CD4-positive, alpha-beta T cell treated with Interleukin-15 for 4 hours (primary cell): ENCODE results near the gene LUC7L.
"Not testable (repeated sequence)": the region's sequence is repeated elsewhere in the genome, so short reads cannot be mapped to it uniquely, and the experiment has no call there.

Experiments
- DNase-seq: peaks from one replicate; pipeline ENCODE4 v3.0.0-alpha.2; 2020; ENCODE audit warnings: low spot score

Gene LUC7L

GRCh38 chr16:229731-230281, 557 bp upstream of the LUC7L start:
- no peak for DNase-seq

DNA sequence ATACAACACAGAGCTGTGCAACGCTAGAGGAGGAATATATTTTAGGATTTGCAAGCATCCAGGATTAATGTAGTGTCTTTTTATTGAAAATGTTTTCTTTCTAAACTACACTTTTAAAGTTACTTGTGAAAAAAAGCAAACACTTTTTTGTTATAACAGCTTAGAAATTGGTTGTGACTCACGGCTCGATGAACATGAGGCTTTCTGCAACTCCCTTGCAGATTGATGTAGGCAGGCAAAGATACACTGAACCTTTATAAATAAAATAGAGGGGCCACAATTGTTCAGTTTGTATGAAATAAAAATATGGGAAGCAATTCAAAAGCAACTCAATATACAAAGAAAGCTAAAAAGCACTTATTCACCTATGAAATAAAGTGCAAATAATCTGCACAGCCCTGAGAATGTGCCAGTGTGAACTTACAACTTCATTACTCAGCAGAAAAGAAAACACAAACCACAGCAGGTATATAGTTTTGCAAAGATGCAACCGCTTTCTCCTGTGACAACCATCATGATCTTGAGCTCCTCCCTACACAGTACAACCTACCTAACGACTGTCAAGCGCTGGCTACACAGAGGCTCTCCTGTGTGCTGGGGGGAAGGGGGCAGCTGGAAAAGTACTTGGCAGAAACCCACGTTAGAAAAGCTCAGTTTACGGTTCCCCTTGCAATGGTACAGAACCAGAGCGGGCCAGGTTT, 948 bp downstream of the LUC7L start:
- DNase-seq = peak; percentile 5

GRCh38 chr16:220021-220420, 9.2 kb downstream of the LUC7L start:
- DNase-seq = no peak

DNA sequence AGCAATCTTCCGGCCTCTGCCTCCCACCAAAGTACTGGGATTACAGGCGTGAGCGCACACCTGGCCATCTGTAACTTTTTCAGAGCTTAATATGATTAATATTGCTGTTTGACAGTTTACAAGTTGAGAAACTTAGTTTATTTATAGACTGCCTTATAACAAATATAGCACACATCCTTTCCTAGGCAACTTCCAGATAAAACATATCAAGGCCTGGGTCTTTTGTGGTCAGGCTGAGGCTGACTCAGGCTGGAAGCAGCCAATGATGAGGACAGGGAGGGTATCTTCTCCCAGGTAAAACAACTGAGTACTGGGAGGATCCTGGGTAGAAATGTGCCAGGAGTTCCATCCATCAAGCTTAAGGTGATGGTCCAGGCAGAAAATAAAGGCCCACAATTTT, 16.2 kb downstream of the LUC7L start:
- DNase-seq = no peak

DNA sequence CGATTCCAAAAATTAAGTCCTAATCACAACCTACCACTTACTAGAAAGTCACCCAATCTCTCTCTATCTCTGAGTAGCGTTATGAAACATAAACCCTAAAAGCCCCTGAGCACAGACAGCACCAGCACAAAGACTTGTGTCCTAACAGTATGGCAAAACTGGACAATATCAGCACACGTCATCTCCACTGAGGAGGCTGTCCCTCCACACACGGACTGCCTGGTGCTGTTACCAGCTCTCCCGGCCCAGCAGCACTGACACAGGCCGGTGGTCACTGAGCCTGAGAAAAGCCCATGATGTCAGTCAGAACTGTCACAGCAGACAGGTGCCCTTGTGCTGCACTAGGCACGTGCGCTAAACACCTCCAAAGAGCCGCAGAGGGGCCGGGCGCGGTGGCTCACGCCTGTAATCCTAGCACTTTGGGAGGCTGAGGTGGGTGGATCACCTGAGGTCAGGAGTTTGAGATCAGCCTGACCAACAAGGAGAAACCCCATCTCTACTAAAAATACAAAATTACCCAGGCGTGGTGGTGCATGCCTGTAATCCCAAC, 17.5 kb downstream of the LUC7L start:
- not testable (repeated sequence) for DNase-seq

DNA sequence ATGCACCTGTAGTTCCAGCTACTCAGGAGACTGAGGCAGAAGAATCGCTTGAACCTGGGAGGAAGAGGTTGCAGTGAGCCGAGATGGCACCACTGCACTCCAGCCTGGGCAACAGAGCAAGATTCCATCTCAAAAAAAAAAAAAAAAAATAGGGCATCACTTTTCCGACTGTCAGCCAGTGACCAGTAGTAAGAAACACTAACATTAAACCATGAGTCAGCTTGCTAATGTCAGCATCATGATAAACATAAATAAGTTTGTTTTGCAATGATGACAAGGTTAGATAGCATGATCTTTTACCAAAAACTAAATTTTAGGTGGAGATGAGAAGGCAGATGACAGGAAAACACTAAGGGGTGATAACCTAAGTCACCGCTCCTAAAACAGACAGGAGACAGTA, 19.9 kb downstream of the LUC7L start:
- DNase-seq = not testable (repeated sequence)

DNA sequence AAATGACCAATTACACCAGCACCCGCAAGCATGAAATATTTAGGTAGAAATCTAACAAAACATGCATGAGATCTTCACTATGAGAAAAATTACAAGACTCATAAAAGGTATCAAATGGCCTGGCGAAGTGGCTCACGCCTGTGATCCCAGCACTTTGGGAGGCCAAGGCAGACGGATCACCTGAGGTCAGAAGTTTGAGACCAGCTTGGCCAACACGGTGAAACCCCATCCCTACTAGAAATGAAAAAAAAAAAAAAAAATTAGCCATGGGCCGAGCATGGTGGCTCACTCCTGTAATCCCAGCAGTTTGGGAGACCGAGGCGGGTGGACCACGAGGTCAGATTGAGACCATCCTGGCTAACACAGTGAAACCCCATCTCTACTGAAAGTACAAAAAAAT, 25.2 kb downstream of the LUC7L start:
- not testable (repeated sequence) for DNase-seq

DNA sequence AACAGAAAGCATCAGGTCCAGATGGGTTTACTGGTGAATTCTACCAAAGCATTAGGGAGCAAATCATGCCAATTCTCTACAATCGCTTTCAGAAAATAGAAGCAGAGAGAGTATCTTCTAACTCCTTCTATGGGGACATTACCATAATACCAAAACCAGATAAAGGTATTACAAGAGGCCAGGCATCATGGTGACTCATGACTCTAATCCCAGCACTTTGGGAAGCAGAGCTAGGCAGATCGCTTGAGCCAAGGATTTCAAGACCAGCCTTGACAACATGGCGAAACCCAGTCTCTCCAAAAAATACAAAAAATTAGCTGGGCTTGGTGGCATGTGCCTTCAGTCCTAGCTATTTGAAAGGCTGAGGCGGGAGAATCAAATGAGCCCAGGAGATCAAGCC, 26.0 kb downstream of the LUC7L start:
- DNase-seq = no peak

DNA sequence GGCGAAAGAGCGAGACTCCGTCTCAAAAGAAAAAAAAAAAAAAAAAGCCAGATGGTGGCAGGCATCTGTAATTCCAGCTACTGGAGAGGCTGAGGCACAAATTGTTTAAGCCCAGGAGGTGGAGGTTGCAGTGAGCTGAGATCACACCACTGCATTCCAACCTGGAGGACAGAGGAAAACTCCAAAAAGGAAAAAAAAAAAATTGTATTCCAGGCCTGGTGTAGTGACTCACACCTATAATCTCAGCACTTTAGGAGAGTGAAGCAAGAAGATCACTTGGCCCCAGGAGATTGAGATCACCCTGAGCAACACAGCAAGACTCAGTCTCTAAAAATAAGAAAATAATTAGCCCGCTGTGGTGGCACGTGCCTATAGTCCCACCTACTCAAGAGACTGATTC, 28.9 kb downstream of the LUC7L start:
- DNase-seq = no peak

GRCh38 chr16:194516-194915, 34.7 kb downstream of the LUC7L start:
- DNase-seq = no peak

- DNase-seq = no peak
These were observed 35.8 kb downstream of the LUC7L start for GRCh38 chr16:193441-193840.

- no peak for DNase-seq
These were observed 36.6 kb downstream of the LUC7L start for GRCh38 chr16:192686-193085.

DNA sequence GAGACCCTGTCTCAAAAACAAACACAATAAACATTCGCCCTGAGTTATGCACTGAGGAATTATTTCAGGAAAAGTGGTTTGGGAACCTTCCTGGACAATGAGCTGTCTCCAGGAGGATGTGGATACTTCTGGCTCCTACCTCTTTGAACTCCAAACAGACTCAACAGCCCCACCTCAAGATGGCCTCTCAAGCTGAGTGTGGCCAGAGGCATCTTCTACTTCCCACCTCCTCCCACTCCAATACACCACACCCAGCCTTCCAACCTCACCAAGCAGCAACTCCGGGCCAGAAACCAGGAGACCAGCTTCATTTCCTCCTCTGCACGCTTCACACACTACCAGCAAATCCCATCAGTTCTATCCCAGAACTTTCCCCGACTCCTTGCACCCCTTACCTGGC, 37.4 kb downstream of the LUC7L start:
- DNase-seq = no peak

GRCh38 chr16:189604-190186, 39.6 kb downstream of the LUC7L start:
- no peak for DNase-seq

GRCh38 chr16:188674-189073, 40.6 kb downstream of the LUC7L start:
- DNase-seq = no peak

GRCh38 chr16:187330-187729, 41.9 kb downstream of the LUC7L start:
- no peak for DNase-seq

DNA sequence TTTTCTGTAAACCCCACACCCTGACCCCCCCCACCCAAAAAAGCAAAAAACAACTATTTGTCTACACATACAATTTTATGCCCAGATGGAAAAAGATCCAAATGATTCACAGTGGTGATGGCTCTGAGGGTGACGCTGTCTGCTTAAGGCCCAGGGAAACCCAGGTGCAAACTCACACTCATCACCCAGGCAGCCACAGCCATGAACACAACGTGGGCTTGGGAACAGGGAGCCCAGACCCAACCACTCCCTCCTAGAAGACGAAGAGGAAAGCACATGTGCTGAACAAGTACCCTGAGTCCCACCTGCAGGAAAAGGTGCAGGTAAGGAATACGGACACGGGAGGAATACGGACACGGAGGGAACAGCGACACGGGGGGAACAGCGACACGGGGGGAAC, 43.6 kb downstream of the LUC7L start:
- no peak for DNase-seq

DNA sequence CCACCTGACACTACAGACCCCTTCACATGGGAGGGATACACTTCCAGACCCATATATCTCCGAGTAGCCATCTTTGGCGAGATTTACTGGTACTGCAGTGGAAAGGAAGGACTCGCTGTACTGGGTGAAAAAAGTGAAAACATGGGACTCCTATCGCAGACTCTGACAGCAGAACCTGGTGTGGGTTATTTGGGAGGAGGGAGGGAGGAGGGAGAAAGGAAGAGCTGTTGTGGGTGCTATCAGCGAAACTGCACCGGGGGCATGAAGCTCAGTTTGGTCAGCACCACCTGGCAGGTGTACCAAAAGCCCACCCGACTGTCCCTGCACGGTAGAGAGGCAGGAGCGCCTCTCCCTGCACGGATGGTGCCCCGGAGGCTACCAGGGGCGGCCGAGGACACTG, 44.0 kb downstream of the LUC7L start:
- no peak for DNase-seq

DNA sequence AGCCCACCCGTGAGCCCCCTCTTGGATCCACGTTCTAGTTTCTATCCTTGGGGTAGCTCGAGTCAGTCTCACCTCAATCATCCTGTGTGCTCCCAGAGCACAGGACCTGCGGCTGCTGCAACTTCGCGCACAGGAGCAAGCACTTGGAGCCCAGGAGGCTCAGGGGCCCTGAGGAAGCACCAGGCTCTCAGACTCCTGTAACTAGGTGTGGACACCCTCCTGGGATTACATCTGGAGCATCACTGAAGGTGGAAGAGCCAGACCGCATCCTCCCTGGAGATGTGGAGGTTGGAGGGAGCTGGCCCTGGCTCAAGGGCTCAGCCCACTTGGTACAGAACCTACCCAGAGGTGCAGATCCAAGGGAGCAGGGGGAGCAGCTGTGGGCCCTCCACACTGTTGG, 46.2 kb downstream of the LUC7L start:
- DNase-seq = no peak

DNA sequence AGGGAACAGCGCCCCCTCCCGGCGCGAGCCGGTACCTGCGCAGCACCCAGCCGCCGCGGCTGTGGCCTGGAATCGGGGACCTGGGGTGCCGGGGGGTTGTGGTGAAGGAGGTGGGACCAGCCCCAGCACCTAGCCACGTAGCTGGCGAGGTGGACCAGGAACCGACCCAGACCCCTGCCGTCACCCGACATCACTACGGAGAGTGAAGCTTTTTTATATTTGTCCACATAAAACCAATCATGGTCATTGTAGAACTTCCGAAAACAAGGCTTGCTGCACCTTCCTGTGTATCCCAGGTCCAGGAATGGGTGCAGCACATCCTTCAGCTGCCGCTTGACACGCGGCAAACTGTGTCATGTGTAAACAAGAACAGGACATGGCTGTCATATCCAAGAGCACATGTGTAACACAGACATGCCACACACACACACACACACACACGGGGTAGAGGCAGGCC, 47.7 kb downstream of the LUC7L start:
- no peak for DNase-seq

DNA sequence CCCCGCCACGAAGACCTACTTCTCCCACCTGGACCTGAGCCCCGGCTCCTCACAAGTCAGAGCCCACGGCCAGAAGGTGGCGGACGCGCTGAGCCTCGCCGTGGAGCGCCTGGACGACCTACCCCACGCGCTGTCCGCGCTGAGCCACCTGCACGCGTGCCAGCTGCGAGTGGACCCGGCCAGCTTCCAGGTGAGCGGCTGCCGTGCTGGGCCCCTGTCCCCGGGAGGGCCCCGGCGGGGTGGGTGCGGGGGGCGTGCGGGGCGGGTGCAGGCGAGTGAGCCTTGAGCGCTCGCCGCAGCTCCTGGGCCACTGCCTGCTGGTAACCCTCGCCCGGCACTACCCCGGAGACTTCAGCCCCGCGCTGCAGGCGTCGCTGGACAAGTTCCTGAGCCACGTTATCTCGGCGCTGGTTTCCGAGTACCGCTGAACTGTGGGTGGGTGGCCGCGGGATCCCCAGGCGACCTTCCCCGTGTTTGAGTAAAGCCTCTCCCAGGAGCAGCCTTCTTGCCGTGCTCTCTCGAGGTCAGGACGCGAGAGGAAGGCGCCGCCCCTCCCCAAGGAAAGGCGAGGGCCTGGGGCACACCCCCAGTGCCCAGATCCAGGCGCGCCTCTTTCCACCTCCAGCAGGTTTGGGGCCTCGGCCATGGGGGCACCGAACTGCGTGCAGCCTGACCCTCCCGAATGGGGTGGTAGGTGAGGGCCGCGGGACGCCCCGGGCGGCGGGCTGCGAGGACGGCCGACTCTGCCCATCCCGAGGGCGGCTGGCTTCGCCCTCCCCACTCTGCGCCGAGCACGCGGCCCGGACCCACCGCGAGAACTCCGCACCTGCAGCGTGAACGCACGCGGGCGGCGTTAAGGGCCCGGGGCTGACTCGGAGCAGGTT, 48.3 kb downstream of the LUC7L start:
- peak; percentile 84 for DNase-seq

- no peak for DNase-seq
These were observed 49.1 kb downstream of the LUC7L start, which contains the start of gene HBQ1 for GRCh38 chr16:180101-180675. Gene HBQ1 (plus strand): TSS chr16:180459. CDS start chr16:180487, 28 bp downstream.
